HG03139 (cell line): ENCODE measurements around the gene NSMF.
"Not testable (repeated sequence)": the region's sequence is repeated elsewhere in the genome, so short reads cannot be mapped to it uniquely, and the experiment has no call there.

ENCODE experiments used
- ATAC-seq: cut with Tn5 transposase; IDR thresholded peaks from one replicate; pipeline ENCODE4 v1.9.1; 2021; ENCODE audit not compliant: unreplicated experiment

Gene NSMF

DNA sequence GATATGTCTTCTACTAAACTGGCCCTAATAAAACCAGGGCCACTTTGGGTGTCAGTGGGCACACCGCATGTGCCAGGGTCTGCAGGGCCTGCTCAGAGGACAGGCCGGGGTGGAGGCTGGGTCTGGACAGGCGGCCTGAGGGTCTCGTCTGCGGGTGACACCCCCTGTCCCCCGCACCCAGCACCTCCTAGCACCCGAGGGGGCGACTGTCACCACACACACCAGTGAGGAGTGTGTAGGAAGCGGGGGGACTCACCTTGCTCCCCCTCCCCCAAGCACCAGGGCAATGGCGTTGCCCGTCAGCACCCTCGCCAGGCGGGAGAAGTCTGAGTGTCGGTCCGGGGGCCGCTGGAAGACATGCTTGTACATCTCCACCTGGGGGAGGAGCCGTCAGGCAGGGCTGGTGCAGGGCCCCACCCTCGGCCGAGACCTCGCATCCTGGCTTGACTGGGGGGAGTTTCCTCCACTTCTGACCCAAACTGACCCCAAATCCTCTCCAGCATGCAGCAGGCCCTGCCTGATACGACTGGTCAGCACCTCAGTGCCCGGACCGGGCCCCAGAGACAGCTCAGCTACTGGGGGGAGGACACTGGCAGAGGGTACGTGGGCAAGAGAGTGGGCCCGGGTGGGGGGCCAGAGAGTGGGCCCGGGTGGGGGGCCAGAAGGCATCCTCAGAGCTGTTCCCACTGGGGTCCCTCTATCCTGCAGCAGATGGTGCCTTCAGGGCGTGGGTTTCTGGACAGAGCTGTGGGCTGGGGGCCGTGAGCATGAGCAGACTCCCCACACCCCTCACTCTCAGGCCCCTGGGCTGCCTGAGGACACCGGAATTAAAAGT, 18.9 kb upstream of the NSMF start:
- no peak for ATAC-seq

- no peak for ATAC-seq
Observed at GRCh38 chr9:137476856-137477255, 17.7 kb upstream of the NSMF start.

DNA sequence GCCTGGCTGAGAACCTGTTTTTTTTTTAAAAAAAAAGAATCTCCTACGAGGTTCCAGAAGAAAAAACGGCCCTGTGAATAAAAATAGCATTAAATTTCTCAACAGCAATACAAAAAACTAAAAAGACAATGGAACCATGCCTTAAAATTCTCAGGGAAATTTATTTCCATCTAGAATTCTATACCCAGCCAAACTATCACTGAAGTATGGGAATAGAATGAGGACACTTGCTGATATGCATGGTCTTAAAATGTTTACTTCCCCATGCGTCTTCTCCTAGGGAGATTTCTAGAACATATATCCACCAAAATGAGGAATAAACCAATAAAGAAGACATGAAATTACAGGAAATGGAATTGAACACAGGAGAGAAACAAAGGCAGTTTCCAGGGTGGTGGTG, 16.5 kb upstream of the NSMF start:
- ATAC-seq: no peak

GRCh38 chr9:137474271-137474670, 15.1 kb upstream of the NSMF start:
- no peak for ATAC-seq

- ATAC-seq: no peak
Observed at GRCh38 chr9:137470785-137471184, 11.7 kb upstream of the NSMF start.

DNA sequence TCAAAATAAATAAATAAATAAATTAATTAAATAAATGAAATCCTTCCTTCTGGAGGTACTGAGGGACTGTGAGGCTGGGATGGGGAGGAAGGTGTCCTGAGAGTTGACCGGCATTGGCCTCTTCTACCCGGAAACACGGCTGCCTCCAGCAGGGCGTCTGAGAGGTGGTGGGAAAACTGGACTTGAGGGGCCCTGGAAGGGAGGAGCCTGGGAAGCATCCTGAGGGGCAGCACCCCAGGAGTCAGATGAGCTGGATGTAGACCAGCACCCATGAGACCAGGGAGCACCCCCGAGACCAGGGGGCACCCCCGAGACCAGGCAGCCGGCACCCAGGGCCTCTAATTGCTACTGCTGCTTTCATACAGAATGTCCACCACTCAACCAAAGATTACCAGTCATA, 8.8 kb upstream of the NSMF start:
- no peak for ATAC-seq

DNA sequence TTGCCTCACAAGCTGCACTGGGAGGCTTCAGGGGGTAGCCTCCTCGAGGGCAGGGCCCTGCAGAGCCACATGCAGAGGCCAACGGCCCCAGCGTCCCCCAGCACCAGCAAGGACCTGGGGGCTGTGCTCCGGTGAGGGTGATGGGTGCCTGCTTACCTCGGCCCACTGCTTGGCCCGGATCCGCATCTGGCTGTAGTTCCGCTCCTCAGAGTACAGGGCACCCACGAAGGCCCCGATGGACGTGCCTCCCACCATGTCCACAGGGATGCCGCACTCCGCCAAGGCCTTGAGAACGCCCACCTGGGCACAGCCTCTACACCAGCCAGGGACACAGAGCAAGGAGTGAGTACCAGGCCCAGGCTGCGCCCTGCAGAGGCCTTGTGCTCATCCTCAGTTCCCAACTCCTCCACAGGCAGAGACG, 8.0 kb upstream of the NSMF start:
- ATAC-seq: no peak

DNA sequence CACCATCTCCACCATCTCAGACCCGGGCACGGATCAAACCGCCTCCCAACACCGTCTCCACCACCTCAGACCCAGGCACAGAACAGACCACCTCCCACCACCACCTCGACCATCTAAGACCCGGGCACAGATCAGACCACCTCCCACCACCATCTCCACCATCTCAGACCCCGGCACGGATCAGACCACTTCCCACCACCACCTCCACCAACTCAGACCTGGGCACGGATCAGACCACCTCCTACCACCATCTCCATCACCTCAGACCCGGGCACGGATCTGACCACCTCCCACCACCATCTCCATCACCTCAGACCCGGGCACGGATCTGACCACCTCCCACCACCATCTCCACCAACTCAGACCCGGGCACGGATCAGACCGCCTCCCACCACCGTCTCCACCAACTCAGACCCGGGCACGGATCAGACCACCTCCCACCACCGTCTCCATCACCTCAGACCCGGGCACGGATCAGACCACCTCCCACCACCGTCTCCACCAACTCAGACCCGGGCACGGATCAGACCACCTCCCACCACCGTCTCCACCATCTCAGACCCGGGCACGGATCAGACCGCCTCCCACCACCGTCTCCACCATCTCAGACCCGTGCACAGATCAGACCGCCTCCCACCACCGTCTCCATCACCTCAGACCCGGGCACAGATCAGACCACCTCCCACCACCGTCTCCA, 7.4 kb upstream of the NSMF start:
- not testable (repeated sequence) for ATAC-seq

DNA sequence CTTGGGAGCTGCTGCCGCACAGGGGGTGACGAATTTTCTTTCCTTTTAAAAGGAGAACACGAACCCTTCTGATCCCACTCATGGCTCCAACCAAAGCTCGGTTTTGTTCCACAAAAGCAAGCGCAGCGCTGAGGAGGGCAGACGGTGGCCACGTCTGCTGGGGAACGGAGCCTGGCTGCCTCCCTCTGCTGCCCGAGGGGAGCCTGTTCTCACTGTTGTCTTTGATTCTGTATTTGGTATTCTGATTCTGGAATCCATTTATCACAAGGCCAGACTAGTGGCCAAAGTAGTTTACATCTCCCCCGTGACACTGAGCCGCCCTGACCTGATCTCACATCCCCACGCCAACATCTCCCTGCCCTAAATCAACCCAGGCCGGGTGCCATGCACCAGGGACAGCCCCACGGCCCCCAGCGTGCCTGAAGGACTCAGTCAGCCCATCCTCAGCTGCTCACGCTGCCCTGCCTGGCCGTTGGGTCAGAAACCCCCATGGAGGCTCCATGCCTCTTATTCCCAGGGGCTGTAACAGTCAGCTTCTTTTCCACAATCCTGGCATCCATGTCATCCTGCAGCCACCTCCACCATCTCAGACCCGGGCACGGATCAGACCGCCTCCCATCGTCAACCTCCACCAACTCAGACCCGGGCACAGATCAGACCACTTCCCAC, 6.7 kb upstream of the NSMF start:
- ATAC-seq: no peak

GRCh38 chr9:137465000-137465719, 6.0 kb upstream of the NSMF start:
- ATAC-seq: no peak

- ATAC-seq: no peak
Observed at GRCh38 chr9:137464291-137464999, 5.3 kb upstream of the NSMF start.

GRCh38 chr9:137463931-137464290, 4.8 kb upstream of the NSMF start:
- ATAC-seq: no peak

DNA sequence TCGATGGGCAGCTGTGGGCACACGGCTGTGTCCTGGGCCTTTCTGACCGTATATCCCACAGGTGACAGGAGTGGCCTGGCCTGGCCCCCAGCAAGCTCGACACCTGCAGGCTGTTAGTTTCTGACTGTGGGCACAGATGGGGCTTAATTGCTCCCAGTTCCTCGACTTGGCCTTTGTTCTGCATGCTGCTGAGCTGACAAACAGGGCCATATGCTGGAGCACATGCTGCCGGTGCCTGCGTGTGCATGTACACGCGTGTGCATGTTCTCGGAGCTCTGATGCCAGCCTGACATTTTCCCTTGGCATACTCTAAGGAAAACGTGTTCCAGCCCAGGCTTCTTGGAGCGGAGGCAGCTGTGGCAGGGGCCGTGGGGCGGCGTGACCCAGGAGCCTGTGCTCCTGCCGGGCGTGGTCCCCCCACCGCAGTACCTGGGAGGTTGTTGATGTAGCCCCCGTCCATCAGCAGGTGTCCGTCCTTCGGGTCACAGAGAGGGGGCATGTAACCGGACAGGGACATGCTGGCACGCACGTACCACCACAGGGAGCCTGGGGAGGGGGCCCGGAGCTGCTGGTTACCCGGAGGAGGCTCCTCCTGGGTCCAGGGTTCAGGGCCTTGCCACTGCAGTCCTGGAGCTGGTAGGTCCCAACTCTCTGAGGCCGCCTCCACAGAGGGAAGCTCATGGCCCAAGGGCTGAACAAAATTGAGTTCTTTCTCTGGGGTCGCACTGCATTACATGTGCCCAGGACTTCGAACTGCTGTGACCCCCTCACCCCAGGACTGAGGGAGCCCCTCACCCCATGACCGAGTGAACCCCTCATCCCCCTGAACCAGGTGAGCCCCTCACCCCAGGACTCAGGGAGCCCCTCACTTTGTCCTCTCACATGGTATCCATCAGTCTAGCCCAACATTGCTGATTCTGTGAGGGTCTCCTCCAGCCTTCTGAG, 4.1 kb upstream of the NSMF start:
- ATAC-seq: no peak

GRCh38 chr9:137462396-137462985, 3.4 kb upstream of the NSMF start:
- ATAC-seq: no peak

DNA sequence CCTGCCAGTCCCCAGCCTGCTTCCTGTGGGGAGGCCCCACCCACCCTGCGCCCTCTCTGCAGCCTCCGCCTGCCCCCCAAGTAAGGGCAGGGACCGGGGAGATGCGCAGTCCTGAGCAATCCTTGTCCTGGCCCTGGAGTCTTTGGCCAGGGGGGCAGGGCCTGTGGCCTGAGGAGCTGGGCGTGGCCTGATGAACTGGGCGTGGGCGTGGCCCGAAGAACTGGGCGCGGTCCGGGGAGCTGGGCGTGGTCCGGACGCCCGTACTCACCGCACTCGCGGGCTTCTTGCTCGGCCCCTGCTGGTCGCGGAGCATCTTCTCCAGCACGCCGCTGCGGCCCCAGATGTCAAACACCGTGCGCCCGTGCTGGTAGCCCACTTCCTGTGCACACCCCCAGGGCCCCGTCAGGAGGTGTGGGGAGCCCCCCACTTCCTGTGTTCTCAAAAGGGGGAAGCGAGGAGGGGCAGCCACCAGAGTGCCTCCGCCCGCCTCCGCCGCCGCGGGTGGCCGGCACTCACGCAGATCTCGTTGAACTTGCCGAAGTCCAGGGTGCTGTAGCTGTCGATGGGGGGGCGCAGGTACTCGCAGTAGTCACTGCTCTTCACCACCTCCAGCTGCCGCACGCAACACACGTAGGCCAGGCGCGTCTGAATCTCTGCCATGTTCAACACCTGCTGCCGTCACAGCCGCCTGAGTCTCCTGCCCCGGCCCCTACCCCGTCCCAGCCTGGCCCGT, 2.7 kb upstream of the NSMF start:
- peak; percentile 57 for ATAC-seq

- ATAC-seq: no peak
Observed at GRCh38 chr9:137461316-137461662, 2.2 kb upstream of the NSMF start.

DNA sequence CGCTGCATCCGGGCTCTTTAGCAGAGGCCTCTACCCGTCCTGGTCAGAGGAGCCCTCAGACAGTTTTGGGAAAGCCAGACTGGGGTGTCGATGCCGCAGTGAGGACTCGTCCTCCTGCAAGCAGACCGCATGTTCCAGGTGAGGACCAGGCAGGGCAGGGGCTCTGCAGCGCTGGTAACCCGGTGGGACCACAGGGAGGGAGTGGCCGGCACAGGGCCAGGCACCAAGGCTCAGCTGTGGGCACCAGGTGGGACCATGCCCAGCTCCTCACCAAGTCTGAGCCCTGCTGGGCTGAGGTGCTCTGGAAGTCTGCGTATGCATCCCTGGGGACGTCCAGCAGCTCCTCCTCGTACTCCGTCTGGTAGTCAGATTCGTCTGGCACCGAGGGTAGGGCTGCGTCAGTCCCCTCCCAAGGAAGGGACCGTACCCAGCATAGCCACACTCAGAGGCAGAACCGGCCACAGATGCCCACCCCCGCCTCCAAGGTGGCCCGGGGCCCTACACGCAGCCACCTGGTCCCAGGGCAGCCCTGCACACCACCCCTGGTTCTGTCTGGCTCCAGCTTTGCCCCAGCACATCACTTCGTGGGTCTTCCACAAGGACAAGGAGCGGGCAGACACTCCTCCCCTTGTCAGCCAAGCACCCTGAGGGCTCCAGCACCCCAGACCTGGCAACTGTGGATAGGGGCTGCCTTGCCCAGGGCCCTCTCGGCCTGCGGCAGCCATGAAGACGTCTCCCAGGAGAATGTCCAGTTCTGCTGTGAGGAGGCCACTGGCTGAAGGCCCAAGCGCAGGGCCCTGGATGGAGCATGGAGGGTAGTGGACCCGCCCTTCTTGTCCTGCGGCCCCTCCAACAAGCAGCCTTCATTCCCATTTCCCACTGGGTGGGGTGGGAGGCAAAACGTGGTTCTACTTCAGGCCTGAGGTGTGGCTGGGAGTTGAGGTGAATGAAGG, 1.5 kb upstream of the NSMF start:
- no peak for ATAC-seq
